Endothelial cell of umbilical vein (primary cell): ENCODE results near the gene NYAP2.

Experiments
- EZH2 ChIP-seq: IDR thresholded peaks from 2 replicates; pipeline ENCODE4 v1.6.1; 2012; ENCODE audit warnings: borderline replicate concordance, low read depth, mild to moderate bottlenecking, moderate library complexity, low read length, inconsistent platforms; ENCODE audit not compliant: severe bottlenecking
- GATA2 ChIP-seq: IDR thresholded peaks from 2 replicates; pipeline ENCODE4 v1.7.0; 2011; ENCODE audit warnings: low read depth, mild to moderate bottlenecking, moderate library complexity, mixed read lengths, low read length; ENCODE audit not compliant: insufficient read length, insufficient read depth
- MYC ChIP-seq: IDR thresholded peaks from one replicate; pipeline ENCODE4 v1.6.1; 2011; ENCODE audit warnings: mild to moderate bottlenecking, low read depth, low read length
- POLR2A ChIP-seq: IDR thresholded peaks from 2 replicates; pipeline ENCODE4 v1.6.1; 2012; ENCODE audit warnings: low read depth, mild to moderate bottlenecking, control low read depth, low read length
- POLR2AphosphoS5 ChIP-seq: IDR thresholded peaks from 2 replicates; pipeline ENCODE4 v1.6.1; 2012; ENCODE audit warnings: low read depth, mild to moderate bottlenecking, control low read depth, low read length, moderate library complexity; ENCODE audit not compliant: insufficient read depth
- TF ChIP-seq, protein P1 (sequence below), 2 donors: IDR thresholded peaks; 1 replicate in 1 of 2; 2 replicates in 1 of 2; pipeline ENCODE4 v1.5.1; 2011; ENCODE audit warnings: low read length in 2 of 2, mild to moderate bottlenecking in 2 of 2, moderate library complexity in 2 of 2, control low read depth in 1 of 2, inconsistent platforms in 1 of 2, low read depth in 1 of 2; ENCODE audit not compliant: insufficient read depth in 1 of 2; ENCODE audit errors: extremely low read depth in 1 of 2
- TF ChIP-seq, protein P2 (sequence below): IDR thresholded peaks from 2 replicates; pipeline ENCODE4 v1.6.1; 2011; ENCODE audit not compliant: insufficient read depth, insufficient read length

DNA sequence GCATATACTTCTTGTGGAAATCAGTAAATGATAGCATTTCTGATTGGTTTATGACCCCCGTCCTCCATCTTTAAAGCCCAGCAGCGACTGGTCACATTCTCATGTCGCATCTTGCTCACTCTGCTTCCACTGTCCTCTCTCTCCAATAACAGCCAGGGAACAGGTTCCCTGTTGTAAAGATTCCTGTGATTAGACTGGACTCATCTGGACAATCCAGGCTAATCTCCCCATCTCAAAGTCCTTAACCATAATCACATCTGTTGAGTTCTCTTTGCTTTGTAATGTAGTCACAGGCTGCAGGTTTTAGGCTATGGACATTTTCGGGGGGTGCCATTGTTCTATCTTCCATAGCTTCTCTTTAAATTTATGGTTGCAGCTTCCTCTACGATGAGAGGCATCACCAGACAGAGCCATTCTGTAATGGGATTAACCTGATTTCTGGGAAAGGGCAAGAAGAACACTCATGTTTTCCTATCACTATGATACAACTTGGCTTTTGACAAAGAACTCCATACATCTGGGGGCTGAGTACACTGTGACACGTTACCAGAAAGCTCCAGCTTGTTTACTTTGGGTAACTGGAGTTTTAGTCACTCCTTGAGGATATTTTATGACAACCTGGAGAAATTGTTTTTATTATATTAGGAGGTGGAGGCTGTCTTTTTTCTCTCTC is 159.0 kb downstream of the NYAP2 start:
- TF ChIP-seq POLR2AphosphoS5, result no peak
- TF ChIP-seq POLR2A, result no peak
- no peak for TF ChIP-seq GATA2
- TF ChIP-seq, protein P1, sequence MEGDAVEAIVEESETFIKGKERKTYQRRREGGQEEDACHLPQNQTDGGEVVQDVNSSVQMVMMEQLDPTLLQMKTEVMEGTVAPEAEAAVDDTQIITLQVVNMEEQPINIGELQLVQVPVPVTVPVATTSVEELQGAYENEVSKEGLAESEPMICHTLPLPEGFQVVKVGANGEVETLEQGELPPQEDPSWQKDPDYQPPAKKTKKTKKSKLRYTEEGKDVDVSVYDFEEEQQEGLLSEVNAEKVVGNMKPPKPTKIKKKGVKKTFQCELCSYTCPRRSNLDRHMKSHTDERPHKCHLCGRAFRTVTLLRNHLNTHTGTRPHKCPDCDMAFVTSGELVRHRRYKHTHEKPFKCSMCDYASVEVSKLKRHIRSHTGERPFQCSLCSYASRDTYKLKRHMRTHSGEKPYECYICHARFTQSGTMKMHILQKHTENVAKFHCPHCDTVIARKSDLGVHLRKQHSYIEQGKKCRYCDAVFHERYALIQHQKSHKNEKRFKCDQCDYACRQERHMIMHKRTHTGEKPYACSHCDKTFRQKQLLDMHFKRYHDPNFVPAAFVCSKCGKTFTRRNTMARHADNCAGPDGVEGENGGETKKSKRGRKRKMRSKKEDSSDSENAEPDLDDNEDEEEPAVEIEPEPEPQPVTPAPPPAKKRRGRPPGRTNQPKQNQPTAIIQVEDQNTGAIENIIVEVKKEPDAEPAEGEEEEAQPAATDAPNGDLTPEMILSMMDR (IDR thresholded peaks at IDR 0.05; ENCODE audit: extremely low read depth in 1 of 2, insufficient read depth in 1 of 2, low read depth in 1 of 2, low read length in 2 of 2), result no peak
- TF ChIP-seq, protein P2, sequence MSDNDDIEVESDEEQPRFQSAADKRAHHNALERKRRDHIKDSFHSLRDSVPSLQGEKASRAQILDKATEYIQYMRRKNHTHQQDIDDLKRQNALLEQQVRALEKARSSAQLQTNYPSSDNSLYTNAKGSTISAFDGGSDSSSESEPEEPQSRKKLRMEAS, result no peak
- no peak for TF ChIP-seq MYC
- TF ChIP-seq EZH2, result no peak
